ENCODE results near the gene TK2.
"Not testable (repeated sequence)": the region's sequence is repeated elsewhere in the genome, so short reads cannot be mapped to it uniquely, and the experiment has no call there.

Gene TK2

GRCh38 chr16:66510711-66511601, 39.0 kb downstream of the TK2 start:
- H3K4me3 Mint-ChIP-seq, result no peak overlapping the region

GRCh38 chr16:66510298-66510697, 39.6 kb downstream of the TK2 start:
- DNase-seq, result no peak
- ATAC-seq, result no peak
- Mint-ChIP-seq H3K27ac (no peak overlapping the region), H3K9me3 (no peaks in the 10 kb centered on the region), H3K4me3 (no peak overlapping the region), H3K4me1 (peaks cover 15% of the 10 kb centered on the region), H3K27me3 (no peaks in the 10 kb centered on the region)

More at GRCh38 chr16:66510711-66511601, 39.0 kb downstream of the TK2 start:
- Mint-ChIP-seq H3K27ac (peak overlapping the region in 1 of 2 donors; percentile 32), H3K9me3 (no peaks in the 10 kb centered on the region), H3K4me1 (peaks cover 21% of the 10 kb centered on the region), H3K27me3 (no peaks in the 10 kb centered on the region)
- DNase-seq (no peak), ATAC-seq (no peak)

GRCh38 chr16:66509576-66509975, 40.3 kb downstream of the TK2 start:
- ATAC-seq (no peak), DNase-seq (no peak)
- no peak overlapping the region for H3K27ac Mint-ChIP-seq
- peaks cover 10% of the 10 kb centered on the region for H3K4me1 Mint-ChIP-seq
- H3K27me3 Mint-ChIP-seq, result no peaks in the 10 kb centered on the region
- H3K4me3 Mint-ChIP-seq, result no peak overlapping the region
- no peaks in the 10 kb centered on the region for H3K9me3 Mint-ChIP-seq

GRCh38 chr16:66508914-66509496, 40.9 kb downstream of the TK2 start:
- no peaks in the 10 kb centered on the region for H3K9me3 Mint-ChIP-seq
- H3K4me1 Mint-ChIP-seq, result peaks cover 10% of the 10 kb centered on the region
- no peaks in the 10 kb centered on the region for H3K27me3 Mint-ChIP-seq
- no peak overlapping the region for H3K4me3 Mint-ChIP-seq
- no peak for ATAC-seq
- no peak overlapping the region for H3K27ac Mint-ChIP-seq
- no peak for DNase-seq

- no peaks in the 10 kb centered on the region for H3K27me3 Mint-ChIP-seq
- H3K27ac Mint-ChIP-seq, result peak overlapping the region in 1 of 2 donors; percentile 27
- ATAC-seq (no peak), DNase-seq (no peak)
- H3K4me1 Mint-ChIP-seq, result peaks cover 11% of the 10 kb centered on the region
- no peak overlapping the region for H3K4me3 Mint-ChIP-seq
- no peaks in the 10 kb centered on the region for H3K9me3 Mint-ChIP-seq
Observed at GRCh38 chr16:66508248-66508913, 41.5 kb downstream of the TK2 start.

- Mint-ChIP-seq H3K27me3 (no peaks in the 10 kb centered on the region), H3K27ac (no peak overlapping the region), H3K4me1 (peaks cover 15% of the 10 kb centered on the region), H3K4me3 (no peak overlapping the region), H3K9me3 (no peaks in the 10 kb centered on the region)
- DNase-seq, result no peak
- no peak for ATAC-seq
Observed at GRCh38 chr16:66507731-66508239, 42.1 kb downstream of the TK2 start.

- peaks cover 12% of the 10 kb centered on the region for H3K4me1 Mint-ChIP-seq
- H3K27ac Mint-ChIP-seq, result no peak overlapping the region
- H3K27me3 Mint-ChIP-seq, result no peaks in the 10 kb centered on the region
- no peak overlapping the region for H3K4me3 Mint-ChIP-seq
- ATAC-seq (no peak), DNase-seq (no peak)
- no peaks in the 10 kb centered on the region for H3K9me3 Mint-ChIP-seq
Observed at GRCh38 chr16:66503612-66504011, 46.3 kb downstream of the TK2 start.

GRCh38 chr16:66503030-66503429, 46.9 kb downstream of the TK2 start:
- Mint-ChIP-seq H3K9me3 (no peaks in the 10 kb centered on the region), H3K27me3 (no peaks in the 10 kb centered on the region), H3K4me3 (no peak overlapping the region), H3K4me1 (peaks cover 6% of the 10 kb centered on the region), H3K27ac (no peak overlapping the region)
- DNase-seq (no peak), ATAC-seq (no peak)

- Mint-ChIP-seq H3K4me1 (peaks cover 5% of the 10 kb centered on the region), H3K27me3 (no peaks in the 10 kb centered on the region), H3K9me3 (no peaks in the 10 kb centered on the region), H3K4me3 (no peak overlapping the region), H3K27ac (no peak overlapping the region)
- DNase-seq, result no peak
- ATAC-seq, result no peak
Observed at GRCh38 chr16:66502020-66502913, 47.7 kb downstream of the TK2 start.

GRCh38 chr16:66501563-66501962, 48.4 kb downstream of the TK2 start:
- H3K9me3 Mint-ChIP-seq, H3K27me3 Mint-ChIP-seq, DNase-seq, H3K4me1 Mint-ChIP-seq, H3K27ac Mint-ChIP-seq, ATAC-seq, H3K4me3 Mint-ChIP-seq: not testable (repeated sequence)

- not testable (repeated sequence) for DNase-seq, H3K27ac Mint-ChIP-seq, H3K9me3 Mint-ChIP-seq, H3K4me1 Mint-ChIP-seq, ATAC-seq, H3K27me3 Mint-ChIP-seq, H3K4me3 Mint-ChIP-seq
Observed at GRCh38 chr16:66497921-66498320, 52.0 kb downstream of the TK2 start.

GRCh38 chr16:66496226-66496625, 53.7 kb downstream of the TK2 start:
- not testable (repeated sequence) for DNase-seq, H3K4me1 Mint-ChIP-seq, H3K4me3 Mint-ChIP-seq, H3K27me3 Mint-ChIP-seq, ATAC-seq, H3K27ac Mint-ChIP-seq, H3K9me3 Mint-ChIP-seq

GRCh38 chr16:66495440-66495839, 54.5 kb downstream of the TK2 start:
- peaks cover 14% of the 10 kb centered on the region for H3K4me1 Mint-ChIP-seq
- no peak for ATAC-seq
- H3K27me3 Mint-ChIP-seq, result no peaks in the 10 kb centered on the region
- no peak overlapping the region for H3K27ac Mint-ChIP-seq
- DNase-seq, result no peak
- no peak overlapping the region for H3K4me3 Mint-ChIP-seq
- H3K9me3 Mint-ChIP-seq, result no peaks in the 10 kb centered on the region

GRCh38 chr16:66494916-66495315, 55.0 kb downstream of the TK2 start:
- DNase-seq, result no peak
- H3K9me3 Mint-ChIP-seq, result no peaks in the 10 kb centered on the region
- H3K4me1 Mint-ChIP-seq, result peaks cover 14% of the 10 kb centered on the region

More at GRCh38 chr16:66494916-66495315, 55.0 kb downstream of the TK2 start:
- no peak for ATAC-seq
- H3K4me3 Mint-ChIP-seq, result no peak overlapping the region
- no peaks in the 10 kb centered on the region for H3K27me3 Mint-ChIP-seq
- H3K27ac Mint-ChIP-seq, result no peak overlapping the region

Measured in stimulated activated naive CD8-positive, alpha-beta T cell treated with anti-CD3 and anti-CD28 coated beads, Interleukin-15, amount 100 ng/mL, for 72 hours (primary cell).